Tibial nerve (tissue), 4 donors: ENCODE results near the gene TMEM250. TPM values are rescaled to one million over a fixed set of nuclear protein-coding genes. Genes with fewer than 3 reads are reported as not detected.

ENCODE experiments used
- DNase-seq, 2 donors: peaks; one replicate each; pipeline ENCODE4 v3.0.0-alpha.2; 2019; ENCODE audit warnings: low spot score in 2 of 2
- H3K27ac ChIP-seq, 4 donors: fragments of 200-600 bp; sonication (generic) in 3 of 4; one replicate each; pipeline ENCODE4 v1.5.1; 2017 to 2019; ENCODE audit warnings: mild to moderate bottlenecking in 1 of 4
- H3K27me3 ChIP-seq, 2 donors: fragments of 200-600 bp; sonication (generic) in 1 of 2; one replicate each; pipeline versions ENCODE4 v1.5.1 to v1.6.0; 2017 to 2019
- H3K36me3 ChIP-seq, 3 donors: fragments of 200-600 bp; sonication (generic); one replicate each; pipeline ENCODE4 v1.5.1; 2018 to 2019
- H3K4me1 ChIP-seq, 4 donors: fragments of 200-600 bp; sonication (generic) in 3 of 4; one replicate each; pipeline ENCODE4 v1.5.1; 2017 to 2019
- H3K4me3 ChIP-seq, 4 donors: fragments of 200-600 bp; sonication (generic) in 3 of 4; one replicate each; pipeline ENCODE4 v1.5.1; 2017 to 2019; ENCODE audit warnings: mild to moderate bottlenecking in 1 of 4, moderate library complexity in 1 of 4
- H3K9me3 ChIP-seq, 4 donors: fragments of 200-600 bp; sonication (generic) in 3 of 4; one replicate each; pipeline ENCODE4 v1.5.1; 2017 to 2019
- CTCF ChIP-seq, 5 experiments: fragments of 200-600 bp in 3 of 5; fragments of 450-650 bp in 2 of 5; sonication (generic) in 3 of 5; IDR thresholded peaks; one replicate each; pipeline ENCODE4 v1.5.1; 2016 to 2019; ENCODE audit warnings: antibody characterized with exemption in 5 of 5, mild to moderate bottlenecking in 3 of 5, moderate library complexity in 2 of 5
- EP300 ChIP-seq, 2 donors: sonication (generic); formaldehyde crosslinking; IDR thresholded peaks; one replicate each; pipeline ENCODE4 v1.6.1; 2017; ENCODE audit warnings: antibody characterized with exemption in 2 of 2, mild to moderate bottlenecking in 1 of 2
- POLR2A ChIP-seq, 2 donors: fragments of 450-650 bp; IDR thresholded peaks; one replicate each; pipeline ENCODE4 v1.6.1; 2017; ENCODE audit warnings: antibody characterized with exemption in 2 of 2, mild to moderate bottlenecking in 2 of 2, moderate library complexity in 2 of 2
- WGBS, 2 donors: methylation state at CpG; one replicate each; pipeline ENCODE4 v1.1.5; 2018; 5-methylcytosine and 5-hydroxymethylcytosine counted together
- total RNA-seq, 4 donors: library from RNA; depleted of rRNA; stranded (reverse); fragments of >200 nt; gene quantifications; one replicate each; pipeline ENCODE4 v1.1.0, GENCODE V29; 2016

Gene TMEM250
- total RNA-seq, 4 donors from 2014 or later, result 24.3 to 47.7 (median 26.6) TPM

GRCh38 chr9:136092353-136092650 is 26.4 kb downstream of the TMEM250 start:
- Histone ChIP-seq H3K4me3 (no peak overlapping the region), H3K27me3 (no peaks in the 10 kb centered on the region), H3K36me3 (peaks cover 0 to 5% (median 0%) of the 10 kb centered on the region in 3 donors), H3K27ac (peak overlapping the region in 3 of 4 donors; percentile 27 to 98 (median 91)), H3K4me1 (peaks cover 0 to 80% (median 46%) of the 10 kb centered on the region in 4 donors), H3K9me3 (no peaks in the 10 kb centered on the region)
- 86 to 88% methylated on average over 10 of the region's 10 CpGs for WGBS, 2 donors
- TF ChIP-seq POLR2A (IDR thresholded peaks at IDR 0.05) (no peak), CTCF (IDR thresholded peaks at IDR 0.05) (no peak), EP300 (IDR thresholded peaks at IDR 0.05) (no peak)
- DNase-seq, result no peak

GRCh38 chr9:136091582-136092352 is 26.9 kb downstream of the TMEM250 start:
- Histone ChIP-seq H3K4me3 (no peak overlapping the region), H3K9me3 (no peaks in the 10 kb centered on the region), H3K4me1 (peaks cover 0 to 84% (median 49%) of the 10 kb centered on the region in 4 donors), H3K36me3 (peaks cover 0 to 5% (median 0%) of the 10 kb centered on the region in 3 donors), H3K27me3 (no peaks in the 10 kb centered on the region), H3K27ac (peak overlapping the region; percentile 60 to 98 (median 78))
- DNase-seq, result no peak
- no peak for TF ChIP-seq EP300 (IDR thresholded peaks at IDR 0.05)
- TF ChIP-seq POLR2A (IDR thresholded peaks at IDR 0.05), result no peak
- TF ChIP-seq CTCF (IDR thresholded peaks at IDR 0.05), result no peak
- WGBS, 2 donors, result 72 to 79% methylated on average over 20 of the region's 20 CpGs

GRCh38 chr9:136090768-136091581 is 27.7 kb downstream of the TMEM250 start:
- H3K27ac ChIP-seq, result peak overlapping the region; percentile 60 to 98 (median 78)
- no peaks in the 10 kb centered on the region for H3K9me3 ChIP-seq
- WGBS, 2 donors, result 32 to 54% methylated on average over 14 to 20 of the region's 22 CpGs
- DNase-seq, result no peak
- H3K4me3 ChIP-seq, result peak overlapping the region in 1 of 4 donors; percentile 0
- H3K27me3 ChIP-seq, result no peaks in the 10 kb centered on the region
- peaks cover 0 to 84% (median 52%) of the 10 kb centered on the region in 4 donors for H3K4me1 ChIP-seq
- peaks cover 0 to 5% (median 0%) of the 10 kb centered on the region in 3 donors for H3K36me3 ChIP-seq
- TF ChIP-seq EP300 (IDR thresholded peaks at IDR 0.05), result peak in 1 of 2 donors; percentile 39
- TF ChIP-seq POLR2A (IDR thresholded peaks at IDR 0.05), result peak in 1 of 2 donors; percentile 14
- TF ChIP-seq CTCF (IDR thresholded peaks at IDR 0.05), result no peak

- H3K27ac ChIP-seq, result peak overlapping the region; percentile 60 to 98 (median 78)
- H3K4me1 ChIP-seq, result peaks cover 0 to 88% (median 52%) of the 10 kb centered on the region in 4 donors
- WGBS, 2 donors, result 42 to 60% methylated on average over 9 of the region's 9 CpGs
- H3K9me3 ChIP-seq, result no peaks in the 10 kb centered on the region
- H3K36me3 ChIP-seq, result peaks cover 0 to 5% (median 0%) of the 10 kb centered on the region in 3 donors
- no peaks in the 10 kb centered on the region for H3K27me3 ChIP-seq
- TF ChIP-seq EP300 (IDR thresholded peaks at IDR 0.05), result no peak
- no peak for DNase-seq
- H3K4me3 ChIP-seq, result peak overlapping the region in 1 of 4 donors; percentile 0
These were observed 28.5 kb downstream of the TMEM250 start for GRCh38 chr9:136090056-136090735.

- Histone ChIP-seq H3K27me3 (no peaks in the 10 kb centered on the region), H3K27ac (peak overlapping the region in 3 of 4 donors; percentile 65 to 98 (median 91)), H3K4me1 (peaks cover 0 to 92% (median 52%) of the 10 kb centered on the region in 4 donors), H3K36me3 (peaks cover 0 to 5% (median 0%) of the 10 kb centered on the region in 3 donors), H3K4me3 (no peak overlapping the region), H3K9me3 (no peaks in the 10 kb centered on the region)
- no peak for DNase-seq
- WGBS, 2 donors, result 13% methylated on average over 3 of the region's 3 CpGs
- TF ChIP-seq EP300 (IDR thresholded peaks at IDR 0.05), result no peak
- peak in 4 of 5 experiments; percentile 11 to 36 (median 30) for TF ChIP-seq CTCF (IDR thresholded peaks at IDR 0.05)
- no peak for TF ChIP-seq POLR2A (IDR thresholded peaks at IDR 0.05)
These were observed 29.0 kb downstream of the TMEM250 start for GRCh38 chr9:136089697-136090045.
